Renal cortex interstitium (tissue), 11 donors: ENCODE data around the gene INTS3. TPM values are rescaled to one million over a fixed set of nuclear protein-coding genes. Genes with fewer than 3 reads are reported as not detected.

Experiments used
- DNase-seq, 11 donors: peaks; one replicate each; pipeline ENCODE4 v3.0.0-alpha.2; 2013; ENCODE audit warnings: low read depth in 9 of 11, low spot score in 4 of 11; ENCODE audit errors: extremely low read depth in 1 of 11
- polyA plus RNA-seq, 3 donors: library from polyadenylated mRNA; unstranded; fragments of 120-200 nt; gene quantifications; one replicate each; pipeline ENCODE4 v1.2.1, GENCODE V29; 2013; ENCODE audit not compliant: insufficient read length in 3 of 3

INTS3 gene
- polyA plus RNA-seq, 3 donors: 105 to 155 (median 107) TPM

DNA sequence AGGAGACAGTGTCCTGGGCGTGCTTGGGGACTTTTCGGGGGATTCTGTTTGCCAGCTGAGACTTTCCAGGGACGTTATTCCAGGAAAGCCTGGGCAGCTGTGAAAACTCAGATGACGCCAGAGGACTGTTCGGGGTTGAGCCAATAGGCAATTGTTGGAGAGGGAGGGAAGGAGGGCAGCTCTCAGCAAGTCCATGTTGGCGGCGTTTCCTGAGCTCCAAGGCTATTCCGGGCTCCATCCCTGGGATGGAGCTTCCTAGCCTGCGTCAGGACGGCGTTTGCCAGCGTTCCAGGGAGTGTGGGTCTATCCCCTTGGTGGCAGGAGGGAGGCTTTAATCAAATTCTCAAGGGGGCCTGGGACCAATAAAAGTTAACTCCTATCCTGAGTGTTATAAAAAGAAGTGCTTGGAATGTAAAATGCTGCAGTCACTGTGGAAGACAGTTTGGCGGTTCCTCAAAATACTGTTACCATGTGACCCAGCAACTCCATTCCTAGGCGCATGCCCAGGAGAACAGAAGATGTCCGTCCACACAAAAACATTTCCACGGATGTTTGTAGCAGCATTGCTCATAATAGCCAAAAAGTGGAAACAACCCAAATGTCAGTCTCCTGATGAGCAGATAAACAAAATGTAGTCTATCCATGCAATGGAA, 62.6 kb downstream of the INTS3 start:
- DNase-seq: peak; percentile 72 to 88 (median 80)

DNA sequence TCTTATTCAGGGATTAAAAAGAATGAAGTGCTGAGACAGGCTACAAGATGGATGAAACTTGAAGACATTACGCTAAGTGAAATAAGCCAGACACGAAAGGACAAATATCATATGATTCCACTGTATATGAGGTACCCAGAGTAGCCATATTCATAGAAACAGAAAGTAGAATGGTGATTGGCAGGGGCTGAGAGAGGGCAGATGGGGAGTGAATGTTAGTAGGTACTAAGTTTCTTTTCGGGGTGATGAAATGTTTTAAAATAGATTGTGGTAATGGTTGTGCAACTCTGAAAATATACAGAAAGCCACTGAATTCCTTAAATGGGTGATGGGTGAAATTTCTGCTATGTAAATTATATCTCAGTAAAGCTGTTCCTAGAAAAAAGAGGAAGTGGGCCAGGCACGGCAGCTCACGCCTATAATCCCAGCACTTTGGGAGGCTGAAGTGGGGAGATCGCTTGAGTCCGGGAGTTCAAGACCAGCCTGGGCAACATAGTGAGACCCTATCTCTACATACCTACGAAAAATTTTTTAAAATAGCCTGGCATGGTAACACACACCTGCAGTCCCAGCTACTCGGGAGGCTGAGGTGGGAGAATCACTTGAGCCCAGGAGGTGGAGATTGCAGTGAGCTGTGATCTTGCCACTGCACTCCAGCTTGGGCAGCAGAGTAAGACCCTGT, 63.3 kb downstream of the INTS3 start:
- DNase-seq: no peak

DNA sequence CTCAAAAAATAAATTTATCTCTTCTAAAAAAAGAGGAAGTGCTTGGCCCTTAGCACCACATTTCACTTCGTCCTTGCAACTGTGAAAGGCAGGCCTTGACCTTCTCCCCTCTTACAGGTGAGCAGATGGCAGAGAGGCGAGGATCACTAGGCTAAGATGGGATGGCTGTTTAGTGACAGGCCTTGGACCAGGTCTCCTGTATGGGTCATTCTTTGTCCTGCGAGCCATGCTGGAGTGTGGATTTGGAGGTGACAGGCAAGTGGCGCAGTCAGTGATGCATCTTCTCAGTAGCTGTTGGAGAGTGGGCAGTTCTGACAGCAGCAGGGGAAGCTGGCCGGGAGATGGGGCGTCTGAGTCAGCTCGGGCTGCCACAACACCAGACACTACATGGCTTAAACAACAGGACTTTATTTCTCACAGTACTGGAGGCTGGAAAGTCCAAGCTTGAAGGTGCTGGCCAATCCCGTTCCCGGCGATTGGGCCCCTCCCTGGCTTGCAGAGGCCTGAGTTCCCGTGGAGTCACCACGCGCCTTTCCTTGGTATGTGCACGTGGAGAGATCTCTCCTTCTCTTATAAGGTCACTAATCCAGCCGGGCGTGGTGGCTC, 63.9 kb downstream of the INTS3 start:
- DNase-seq: no peak

DNA sequence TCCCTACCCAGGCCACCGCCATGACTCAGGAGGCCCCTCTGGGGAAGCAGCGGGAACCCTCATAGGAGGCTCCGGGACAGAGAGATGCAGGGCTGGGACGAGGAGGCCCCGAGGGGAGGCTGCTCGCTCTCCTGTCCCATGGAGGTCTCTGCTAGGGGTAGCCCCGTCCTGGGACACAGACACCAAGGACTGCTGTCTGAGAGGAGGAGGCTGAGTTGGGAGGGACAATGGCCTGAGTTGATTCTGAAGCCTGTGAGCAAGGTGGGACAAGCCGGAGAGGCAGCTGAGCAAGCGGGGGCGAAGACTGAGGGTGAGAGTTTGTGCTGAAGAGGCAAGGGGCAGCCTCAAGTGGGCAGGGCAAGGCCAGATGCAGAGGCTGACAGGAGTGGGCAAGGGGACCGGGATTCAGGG, 64.8 kb downstream of the INTS3 start:
- no peak for DNase-seq

DNA sequence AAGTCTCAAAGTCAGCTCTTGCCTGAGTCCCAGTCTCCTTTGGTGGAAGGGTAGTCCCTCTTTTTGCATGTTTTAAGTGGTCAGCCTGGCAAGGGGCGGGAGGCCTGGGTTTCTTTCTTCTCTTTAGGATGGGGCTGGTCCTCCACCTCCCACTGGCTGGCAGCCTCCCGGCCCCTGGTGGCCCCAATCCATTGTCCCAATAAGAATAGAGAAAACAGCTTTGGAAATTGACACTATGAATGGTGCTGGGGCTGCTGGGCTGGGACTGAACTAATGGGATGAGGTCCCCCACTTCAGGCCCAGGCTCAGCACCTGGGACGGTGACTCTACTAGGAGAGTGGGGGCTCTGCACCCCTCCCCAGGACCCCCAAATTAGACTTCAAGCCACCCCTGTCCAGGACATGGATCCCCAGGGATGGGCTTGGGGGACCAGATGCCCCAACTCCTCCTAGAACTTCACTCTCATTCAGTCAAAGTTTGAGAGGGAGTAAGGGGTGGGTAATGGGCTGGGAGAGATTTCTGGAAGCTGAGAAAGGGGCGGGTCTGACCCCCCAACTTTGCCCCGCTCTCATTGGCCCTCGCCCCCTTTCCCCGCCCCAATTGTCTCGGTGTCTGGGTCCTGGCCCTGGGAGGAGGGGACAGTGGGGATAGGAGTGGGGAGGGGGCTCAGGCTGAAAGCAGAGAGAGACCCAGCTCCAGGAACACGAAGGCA, 65.6 kb downstream of the INTS3 start:
- DNase-seq: no peak

DNA sequence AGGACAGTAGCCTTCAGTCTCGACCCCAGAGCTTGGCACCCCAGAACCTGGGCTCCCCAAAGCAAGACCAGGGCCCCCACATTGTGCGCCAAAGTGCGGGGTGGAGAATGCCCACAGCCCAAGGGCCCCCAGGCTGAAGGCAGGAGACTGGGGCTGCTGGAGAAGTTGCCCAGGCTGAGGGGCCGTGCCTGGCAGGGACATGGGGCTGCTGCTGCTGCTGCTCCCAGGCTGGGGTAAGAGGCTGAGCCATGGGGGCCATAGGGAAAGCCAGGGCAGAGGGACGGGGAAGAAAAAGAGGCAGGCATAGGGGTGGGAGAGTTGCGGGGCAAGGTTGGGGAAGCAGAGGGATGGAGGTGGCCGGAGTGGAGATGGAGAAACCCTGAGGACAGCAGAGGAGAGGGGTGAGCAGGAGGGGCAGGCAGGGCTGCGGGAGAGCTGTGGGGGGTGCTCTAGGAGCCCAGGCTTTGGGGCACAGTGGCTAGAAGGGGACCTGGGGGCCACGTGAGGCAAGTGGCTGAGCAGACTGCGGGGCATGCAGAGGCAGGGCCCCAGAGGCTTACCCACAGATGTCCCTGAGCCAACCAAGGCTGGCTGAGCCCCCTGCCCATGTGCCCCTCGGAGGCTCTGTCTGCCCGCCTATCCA, 66.2 kb downstream of the INTS3 start:
- DNase-seq: no peak

DNA sequence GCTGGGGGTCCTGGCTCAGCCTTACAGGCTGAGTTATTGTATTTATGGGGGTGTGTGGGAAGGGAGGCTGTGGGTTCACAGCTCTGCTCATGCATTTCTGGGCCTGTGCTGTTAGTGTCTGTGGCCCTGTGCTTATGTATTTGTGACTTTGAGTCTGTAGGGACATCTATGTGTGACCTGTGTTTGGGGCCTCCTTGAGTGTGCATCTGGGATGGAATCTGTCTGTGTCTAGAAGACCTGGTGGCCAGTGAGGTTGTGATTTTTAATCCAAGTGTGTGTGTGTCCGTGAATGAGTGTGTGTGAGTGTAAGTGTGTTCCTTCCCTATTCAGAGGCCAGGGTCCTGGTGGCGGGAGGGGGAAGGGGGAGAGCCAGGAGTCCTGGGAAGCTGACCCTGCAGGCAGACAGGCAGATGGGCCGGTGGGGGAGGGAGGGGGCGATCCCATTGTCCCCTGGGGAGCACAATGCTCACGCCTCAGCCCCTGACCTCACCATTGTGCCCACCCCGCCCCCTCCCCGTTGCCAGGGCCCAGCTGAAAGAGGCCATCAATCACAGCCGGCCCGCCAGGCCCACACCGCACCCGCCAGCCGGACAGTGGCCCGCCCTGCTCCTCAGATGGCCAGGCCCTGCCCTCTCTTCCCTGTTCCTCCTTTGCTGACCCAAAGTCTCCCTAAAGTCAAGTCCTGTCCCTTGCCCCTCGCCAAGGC, 66.9 kb downstream of the INTS3 start:
- DNase-seq: no peak

DNA sequence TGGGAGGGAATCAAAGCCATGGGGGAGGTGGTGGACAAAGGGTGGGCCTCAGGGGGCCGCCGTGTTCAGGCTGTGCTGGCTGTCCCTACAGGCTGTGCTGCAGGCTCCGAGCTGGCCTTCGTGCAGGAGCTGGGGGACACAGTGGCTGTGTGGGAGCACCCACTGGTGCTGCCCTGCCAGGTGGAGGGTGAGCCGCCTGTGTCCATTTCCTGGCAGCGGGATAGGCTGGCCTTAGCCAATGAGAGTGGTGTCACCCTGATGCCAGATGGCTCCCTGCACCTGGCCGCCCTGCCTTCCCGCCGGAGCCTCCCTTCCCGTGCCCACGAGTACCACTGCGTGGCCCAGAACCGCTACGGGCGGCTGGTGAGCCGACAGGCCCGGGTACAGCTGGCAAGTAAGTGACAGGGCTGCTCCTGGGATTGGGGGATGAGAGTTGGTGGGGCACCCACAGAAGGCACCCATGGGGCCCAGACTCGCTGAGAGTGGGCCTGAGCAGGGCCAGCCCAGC, 67.5 kb downstream of the INTS3 start:
- DNase-seq: no peak

DNA sequence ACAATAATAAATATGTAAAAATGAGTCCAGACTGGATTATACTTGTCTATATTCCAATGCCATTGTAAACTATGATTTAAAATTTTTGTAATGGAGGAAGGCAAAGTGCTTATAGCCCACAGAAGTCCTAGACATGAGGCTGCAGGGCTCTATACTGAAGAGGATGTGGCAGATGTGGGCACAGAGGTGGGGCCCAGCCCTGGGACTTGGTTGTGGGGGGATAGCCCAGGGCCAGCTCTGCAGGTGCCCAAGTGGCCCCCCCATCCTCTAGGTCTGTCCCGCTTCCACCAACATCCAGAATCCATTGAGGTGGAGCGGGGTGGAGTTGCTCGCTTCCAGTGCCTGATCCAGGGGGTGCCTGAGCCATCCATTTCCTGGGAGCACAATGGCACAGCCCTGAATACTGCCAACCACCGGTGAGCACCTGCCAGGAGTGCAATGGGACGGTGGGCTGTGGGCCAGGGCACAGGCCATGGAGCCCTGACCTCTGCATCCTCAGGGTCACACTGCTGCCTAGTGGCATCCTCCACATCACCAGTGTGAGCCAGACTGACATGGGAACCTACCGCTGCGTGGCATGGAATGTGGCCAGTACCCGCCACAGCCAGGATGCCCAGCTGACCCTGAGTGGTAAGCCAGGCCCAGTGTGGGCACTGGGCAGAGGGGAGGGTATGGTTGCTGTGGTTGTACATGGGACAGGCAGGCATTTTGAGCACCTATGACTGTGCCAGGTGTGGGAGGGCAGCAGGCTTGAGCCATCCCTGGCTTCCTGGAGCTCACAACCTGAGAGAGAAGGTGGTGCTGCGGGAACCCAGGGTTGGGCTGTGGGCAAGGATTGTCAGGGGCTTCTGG, 68.3 kb downstream of the INTS3 start:
- DNase-seq: no peak

DNA sequence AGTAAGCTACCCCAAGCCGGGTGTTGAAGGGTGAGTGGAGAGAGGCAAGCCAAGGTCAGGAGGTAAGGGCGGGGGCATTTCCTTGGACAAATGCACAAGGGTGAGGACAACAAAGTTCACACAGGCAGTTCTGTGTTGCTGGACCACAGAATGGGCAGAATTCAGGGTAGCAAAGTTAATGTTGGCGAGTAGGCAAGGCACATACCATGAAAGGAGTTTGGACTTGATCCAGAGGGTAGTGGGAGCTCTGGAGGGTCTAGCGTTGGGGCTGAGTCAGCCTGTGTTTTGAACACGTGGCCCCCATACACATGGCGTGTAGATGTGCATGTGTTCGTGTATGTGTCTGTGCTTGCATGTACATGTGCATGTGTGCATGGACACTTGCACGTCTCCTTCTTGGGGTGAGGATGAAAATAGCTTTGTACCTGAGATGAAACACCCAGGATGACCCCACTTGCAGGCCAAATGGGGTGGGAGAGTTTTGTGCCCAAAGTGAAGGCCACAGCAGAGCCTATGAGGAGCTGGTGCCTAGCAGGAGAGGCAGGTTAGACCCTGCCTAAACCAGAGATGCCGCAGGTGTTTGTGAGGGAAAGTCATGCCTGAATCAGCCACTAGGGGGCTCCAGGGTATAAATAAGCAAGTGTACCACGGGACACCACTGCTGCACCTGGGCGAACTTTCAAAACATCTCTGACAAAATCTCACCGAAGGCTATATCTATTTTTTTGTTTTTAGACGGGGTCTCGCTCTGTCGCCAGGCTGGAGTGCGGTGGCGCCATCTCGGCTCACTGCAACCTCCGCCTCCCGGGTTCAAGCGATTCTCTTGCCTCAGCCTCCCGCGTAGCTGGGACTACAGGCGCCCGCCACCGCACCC, 69.2 kb downstream of the INTS3 start:
- DNase-seq: peak in 5 of 11 donors; percentile 54 to 62 (median 60)

DNA sequence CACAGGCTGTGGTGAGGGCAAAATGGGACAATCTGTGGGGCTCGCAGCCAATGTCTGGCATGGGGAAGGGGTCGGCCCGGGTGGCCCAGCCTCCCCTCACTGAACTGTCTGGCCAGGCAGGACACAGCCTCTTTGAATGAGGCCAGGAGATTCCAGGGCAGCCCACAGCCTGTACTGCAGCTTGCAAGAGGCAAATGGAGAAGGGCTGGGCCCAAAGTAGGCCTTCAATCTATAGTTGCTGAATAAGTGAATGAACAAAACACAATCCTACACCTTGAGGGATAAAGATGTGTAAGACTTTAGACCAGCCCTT, 70.6 kb downstream of the INTS3 start:
- no peak for DNase-seq

DNA sequence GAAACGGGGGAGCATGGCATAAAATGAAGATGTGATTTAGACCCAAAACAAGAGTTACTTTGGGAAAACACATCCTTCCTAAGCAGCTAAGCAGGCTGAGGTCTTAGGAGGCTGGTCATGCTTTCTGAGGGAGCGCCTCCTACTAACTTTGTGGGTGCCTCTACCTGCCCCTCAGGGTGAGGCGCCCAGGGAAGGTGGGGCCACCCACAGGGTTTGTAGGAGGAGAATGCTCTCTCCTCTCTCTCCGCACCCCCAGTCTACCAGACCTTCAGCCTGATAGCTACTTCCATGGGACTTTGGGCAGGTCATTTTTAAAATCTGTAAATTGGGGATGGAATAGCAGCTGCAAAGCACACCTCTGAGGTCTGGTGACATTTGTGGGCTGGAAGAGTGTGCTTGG, 71.2 kb downstream of the INTS3 start:
- no peak for DNase-seq

DNA sequence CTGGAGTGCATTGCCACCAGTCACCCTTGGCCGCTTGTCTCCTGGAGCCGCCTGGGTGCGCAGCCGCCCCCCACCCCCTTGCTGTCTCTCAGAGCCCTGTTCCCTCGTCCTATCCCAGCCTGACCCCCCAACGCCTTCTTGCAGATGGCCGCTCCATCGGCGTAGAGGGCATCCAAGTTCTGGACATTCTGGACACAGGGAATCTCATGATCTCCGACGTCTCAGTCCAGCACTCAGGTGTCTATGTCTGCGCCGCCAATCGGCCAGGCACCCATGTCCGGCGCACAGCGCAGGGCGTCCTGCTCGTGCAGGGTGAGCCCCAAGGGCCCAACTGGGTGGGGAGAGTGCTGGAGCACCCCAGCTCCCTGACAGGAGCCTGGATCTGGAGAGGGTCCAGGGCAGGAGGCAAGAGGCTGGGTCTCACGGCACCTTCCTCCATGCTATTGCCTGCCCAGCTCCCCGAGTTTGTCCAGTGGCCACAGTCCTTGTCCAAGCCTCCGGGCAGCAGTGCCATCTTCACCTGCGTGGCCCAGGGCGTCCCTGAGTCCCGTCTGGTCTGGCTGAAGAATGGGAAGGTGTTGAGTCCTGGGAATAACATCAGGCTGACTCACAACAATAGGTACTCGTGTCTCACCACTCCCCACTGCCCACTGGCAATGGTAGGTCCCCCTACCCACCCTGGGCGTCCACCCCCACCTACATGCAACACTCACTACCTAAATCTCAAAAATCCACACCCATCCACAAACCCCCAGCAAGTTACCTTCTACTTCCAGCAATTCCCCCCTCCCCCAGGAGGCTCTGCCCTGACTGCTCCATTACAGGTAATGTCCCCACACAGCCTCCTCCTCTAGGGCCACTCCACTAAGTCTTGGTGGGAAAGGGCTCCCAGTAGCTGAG, 72.0 kb downstream of the INTS3 start:
- no peak for DNase-seq

DNA sequence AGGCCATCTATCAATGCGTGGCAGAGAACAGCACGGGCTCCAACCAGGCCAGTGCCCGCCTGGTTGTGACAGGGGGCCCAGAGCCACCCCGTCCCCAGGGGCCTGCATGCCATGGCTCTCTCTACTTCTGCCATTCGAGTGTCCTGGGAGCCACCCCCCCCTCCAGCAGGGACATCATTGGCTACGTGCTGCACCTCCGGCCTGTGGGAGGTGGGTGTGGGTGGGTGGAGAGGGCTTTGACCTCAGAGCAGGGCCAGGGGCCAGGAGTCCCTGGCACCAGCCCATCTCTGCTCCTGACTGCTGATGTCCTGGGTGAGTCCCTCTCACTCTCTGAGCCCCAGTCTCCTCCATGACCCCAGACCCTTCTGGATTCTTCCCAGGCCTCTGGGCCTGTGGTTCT, 72.7 kb downstream of the INTS3 start:
- no peak for DNase-seq

DNA sequence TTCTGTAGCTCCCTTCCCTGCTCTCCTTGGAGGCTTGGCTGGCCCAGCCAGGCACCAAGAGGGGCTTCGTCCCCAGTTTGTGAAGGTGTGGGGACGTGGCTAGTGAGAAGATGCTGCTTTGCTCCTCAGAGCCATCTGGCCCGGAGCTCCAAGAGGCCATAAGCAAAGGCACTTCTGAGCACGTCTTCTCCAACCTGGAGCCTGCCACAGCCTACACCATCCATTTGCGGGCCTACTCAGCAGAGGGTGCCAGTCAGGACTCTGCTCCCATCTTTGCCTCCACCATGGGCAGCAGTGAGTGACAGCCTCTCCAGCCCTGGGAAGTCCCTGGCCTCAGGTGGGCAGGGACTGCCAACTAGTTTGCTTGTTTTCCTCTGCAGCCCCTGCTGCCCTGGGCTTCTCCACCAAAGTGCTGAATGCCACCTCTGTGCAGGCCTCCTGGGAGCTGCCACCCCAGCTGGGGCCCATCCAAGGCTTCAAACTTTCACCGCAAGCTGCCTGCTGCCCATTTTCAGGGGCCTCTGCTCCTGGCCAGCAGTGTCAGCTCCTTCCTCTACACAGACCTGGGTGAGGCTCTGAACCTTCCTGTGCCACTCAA, 73.3 kb downstream of the INTS3 start:
- no peak for DNase-seq
